GM12878 (cell line): Measurements from ENCODE around the gene STARD10. TPM values are rescaled to one million over a fixed set of nuclear protein-coding genes. Genes with fewer than 3 reads are reported as not detected.

ENCODE experiments used
- BRCA1 ChIP-seq: IDR thresholded peaks from 2 replicates; pipeline ENCODE4 v1.6.1; 2011; ENCODE audit warnings: low read depth, low read length, improper control_type of control experiment
- CREM ChIP-seq: IDR thresholded peaks from 2 replicates; pipeline ENCODE4 v1.6.1; 2014; ENCODE audit warnings: antibody characterized with exemption, low read depth
- PKNOX1 ChIP-seq: fragments of 450-650 bp; IDR thresholded peaks from 2 replicates; pipeline ENCODE4 v1.6.1; 2016; ENCODE audit warnings: mild to moderate bottlenecking
- PRDM15 ChIP-seq: fragments of 450-650 bp; formaldehyde crosslinking; IDR thresholded peaks from 2 replicates; pipeline ENCODE4 v1.4.0; 2020; ENCODE audit warnings: mild to moderate bottlenecking, moderate library complexity
- SIX5 ChIP-seq: IDR thresholded peaks from 2 replicates; pipeline ENCODE4 v1.6.1; 2011; ENCODE audit warnings: mild to moderate bottlenecking, low read depth, low read length, moderate library complexity; ENCODE audit not compliant: severe bottlenecking
- STAT3 ChIP-seq: IDR thresholded peaks from 2 replicates; pipeline ENCODE4 v1.6.1; 2011; ENCODE audit warnings: low read depth, low read length, improper control_type of control experiment
- SUPT20H ChIP-seq: IDR thresholded peaks from 2 replicates; pipeline ENCODE4 v1.6.1; 2011; ENCODE audit warnings: low read depth, mild to moderate bottlenecking, low read length, moderate library complexity, borderline replicate concordance; ENCODE audit not compliant: control insufficient read depth
- SUZ12 ChIP-seq: fragments of 200-600 bp; sonication (generic); IDR thresholded peaks from one replicate; pipeline ENCODE4 v1.6.1; 2018; ENCODE audit warnings: antibody characterized with exemption, mild to moderate bottlenecking; ENCODE audit not compliant: unreplicated experiment
- WRNIP1 ChIP-seq: IDR thresholded peaks from 2 replicates; pipeline ENCODE4 v1.6.1; 2011; ENCODE audit warnings: low read depth, low read length, improper control_type of control experiment, borderline replicate concordance
- ZNF274 ChIP-seq: IDR thresholded peaks from one replicate; pipeline ENCODE4 v1.8.0; 2011; ENCODE audit not compliant: insufficient read length, insufficient read depth
- ZNF687 ChIP-seq: fragments of 450-650 bp; IDR thresholded peaks from 2 replicates; pipeline ENCODE4 v1.6.1; 2017; ENCODE audit warnings: mild to moderate bottlenecking, moderate library complexity
- polyA plus RNA-seq, 11 experiments: library from polyadenylated mRNA; depleted of rRNA in 4 of 11; unstranded in 6 of 11; stranded (reverse) in 5 of 11; fragments of >200 nt; fragmentation: Nextera tagmentation in 4 of 11; fragmentation: Illumina TruSeq in 1 of 11; extraction: Ambion mirVana in 4 of 11; extraction: Trizol in 1 of 11; gene quantifications; 1 replicate in 1 of 11; 2 replicates in 10 of 11; pipeline versions ENCODE4 v1.2.1 to v1.2.3, GENCODE V29; 2011 to 2016; ENCODE audit warnings: inconsistent platforms in 2 of 11, missing spikeins in 2 of 11, low read depth in 1 of 11
- total RNA-seq, 4 experiments: library from RNA; depleted of rRNA in 3 of 4; stranded (reverse); fragments of >200 nt in 3 of 4; fragmentation: Illumina TruSeq in 1 of 4; extraction: Trizol in 1 of 4; gene quantifications; 2 replicates each; pipeline versions ENCODE4 v1.2.1 to v1.2.3, GENCODE V29; 2013 to 2021
- TF ChIP-seq, protein P1 (sequence below): fragments of 450-650 bp; IDR thresholded peaks from 2 replicates; pipeline ENCODE4 v1.6.1; 2017; ENCODE audit warnings: antibody characterized with exemption, mild to moderate bottlenecking, moderate library complexity
- TF ChIP-seq, protein P2 (sequence below): fragments of 450-650 bp; IDR thresholded peaks from 2 replicates; pipeline ENCODE4 v1.6.1; 2017; ENCODE audit warnings: low read depth, mild to moderate bottlenecking, moderate library complexity

STARD10 gene
- total and polyA plus RNA-seq, 10 of the 15 experiments (the other 5 are each of a cell fraction or from before 2014, with no cell fraction given): 0.15 to 43.2 (median 23.1) TPM

DNA sequence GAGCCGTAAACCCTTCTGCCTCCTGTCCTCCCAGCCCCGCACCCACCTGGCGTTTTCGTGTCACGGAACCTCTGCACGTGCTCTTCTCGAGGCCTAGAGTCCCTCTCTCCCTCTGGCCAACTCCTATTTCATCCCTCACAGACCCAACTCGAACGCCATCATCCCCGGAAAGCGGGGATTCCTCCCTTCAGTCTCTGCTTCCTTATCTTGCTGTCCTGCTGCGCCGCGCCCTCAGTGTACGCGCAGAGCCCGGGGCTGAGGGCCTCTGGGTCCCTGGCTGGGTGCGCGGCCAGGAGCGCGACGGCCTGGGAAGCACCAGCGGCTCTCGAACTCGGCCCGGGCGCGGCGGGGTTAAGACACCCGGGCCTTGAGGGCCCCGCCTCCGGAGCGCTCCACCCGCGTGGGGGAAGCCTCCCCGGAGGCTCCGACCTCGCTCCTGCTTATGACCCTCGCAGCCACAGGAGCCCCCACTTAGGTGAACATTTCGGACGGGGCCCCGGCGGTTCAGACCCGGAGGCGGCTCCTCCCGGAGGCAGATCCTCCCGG, 20.0 kb upstream of the STARD10 start (continued):
- TF ChIP-seq SUZ12: no peak
- peak; percentile 82 for TF ChIP-seq ZNF687
- TF ChIP-seq PRDM15 (CRISPR knock-in tag): no peak
- peak; percentile 40 for TF ChIP-seq SIX5
- TF ChIP-seq CREM: peak; percentile 9; the same call in 1 of the 2 replicates
- TF ChIP-seq BRCA1: no peak; the same call in 1 of the 2 replicates
- TF ChIP-seq, protein P1, sequence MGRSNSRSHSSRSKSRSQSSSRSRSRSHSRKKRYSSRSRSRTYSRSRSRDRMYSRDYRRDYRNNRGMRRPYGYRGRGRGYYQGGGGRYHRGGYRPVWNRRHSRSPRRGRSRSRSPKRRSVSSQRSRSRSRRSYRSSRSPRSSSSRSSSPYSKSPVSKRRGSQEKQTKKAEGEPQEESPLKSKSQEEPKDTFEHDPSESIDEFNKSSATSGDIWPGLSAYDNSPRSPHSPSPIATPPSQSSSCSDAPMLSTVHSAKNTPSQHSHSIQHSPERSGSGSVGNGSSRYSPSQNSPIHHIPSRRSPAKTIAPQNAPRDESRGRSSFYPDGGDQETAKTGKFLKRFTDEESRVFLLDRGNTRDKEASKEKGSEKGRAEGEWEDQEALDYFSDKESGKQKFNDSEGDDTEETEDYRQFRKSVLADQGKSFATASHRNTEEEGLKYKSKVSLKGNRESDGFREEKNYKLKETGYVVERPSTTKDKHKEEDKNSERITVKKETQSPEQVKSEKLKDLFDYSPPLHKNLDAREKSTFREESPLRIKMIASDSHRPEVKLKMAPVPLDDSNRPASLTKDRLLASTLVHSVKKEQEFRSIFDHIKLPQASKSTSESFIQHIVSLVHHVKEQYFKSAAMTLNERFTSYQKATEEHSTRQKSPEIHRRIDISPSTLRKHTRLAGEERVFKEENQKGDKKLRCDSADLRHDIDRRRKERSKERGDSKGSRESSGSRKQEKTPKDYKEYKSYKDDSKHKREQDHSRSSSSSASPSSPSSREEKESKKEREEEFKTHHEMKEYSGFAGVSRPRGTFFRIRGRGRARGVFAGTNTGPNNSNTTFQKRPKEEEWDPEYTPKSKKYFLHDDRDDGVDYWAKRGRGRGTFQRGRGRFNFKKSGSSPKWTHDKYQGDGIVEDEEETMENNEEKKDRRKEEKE: peak; percentile 95
- TF ChIP-seq PKNOX1: no peak
- TF ChIP-seq WRNIP1: no peak
- no peak for TF ChIP-seq SUPT20H
- TF ChIP-seq STAT3: no peak
- TF ChIP-seq, protein P2, sequence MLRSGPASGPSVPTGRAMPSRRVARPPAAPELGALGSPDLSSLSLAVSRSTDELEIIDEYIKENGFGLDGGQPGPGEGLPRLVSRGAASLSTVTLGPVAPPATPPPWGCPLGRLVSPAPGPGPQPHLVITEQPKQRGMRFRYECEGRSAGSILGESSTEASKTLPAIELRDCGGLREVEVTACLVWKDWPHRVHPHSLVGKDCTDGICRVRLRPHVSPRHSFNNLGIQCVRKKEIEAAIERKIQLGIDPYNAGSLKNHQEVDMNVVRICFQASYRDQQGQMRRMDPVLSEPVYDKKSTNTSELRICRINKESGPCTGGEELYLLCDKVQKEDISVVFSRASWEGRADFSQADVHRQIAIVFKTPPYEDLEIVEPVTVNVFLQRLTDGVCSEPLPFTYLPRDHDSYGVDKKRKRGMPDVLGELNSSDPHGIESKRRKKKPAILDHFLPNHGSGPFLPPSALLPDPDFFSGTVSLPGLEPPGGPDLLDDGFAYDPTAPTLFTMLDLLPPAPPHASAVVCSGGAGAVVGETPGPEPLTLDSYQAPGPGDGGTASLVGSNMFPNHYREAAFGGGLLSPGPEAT: peak; percentile 99
- TF ChIP-seq ZNF274: no peak
